Breast epithelium (tissue), 3 donors: Measurements from ENCODE around the gene TMEM260.

Source experiments
- POLR2A ChIP-seq: fragments of 450-650 bp; IDR thresholded peaks from one replicate; pipeline ENCODE4 v1.6.1; 2016; ENCODE audit warnings: antibody characterized with exemption, mild to moderate bottlenecking, moderate library complexity
- TF ChIP-seq, protein P1 (sequence below), 3 donors: fragments of 450-650 bp; IDR thresholded peaks; one replicate each; pipeline ENCODE4 v1.5.1; 2016 to 2017; ENCODE audit warnings: antibody characterized with exemption in 3 of 3, mild to moderate bottlenecking in 3 of 3, moderate library complexity in 3 of 3

DNA sequence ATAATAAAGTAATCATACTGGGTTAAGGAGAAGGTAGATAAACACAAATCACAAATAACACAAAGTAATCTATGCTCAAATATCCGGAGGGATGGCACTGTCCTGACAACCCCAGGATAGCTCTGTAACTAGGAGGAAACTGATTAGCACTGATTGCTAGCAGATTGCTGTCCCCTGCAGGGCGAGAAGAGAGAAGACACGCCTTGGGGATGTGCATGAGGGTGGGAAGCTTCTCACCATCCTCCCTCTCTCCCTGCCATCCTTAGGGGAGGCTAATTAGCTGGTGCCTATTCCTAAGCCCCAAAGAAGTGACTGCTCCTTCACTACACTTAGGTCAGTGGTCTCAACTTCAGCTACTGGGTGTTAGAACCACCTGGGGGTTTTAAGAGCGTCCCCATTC lies 27.0 kb upstream of the TMEM260 start:
- TF ChIP-seq, protein P1, sequence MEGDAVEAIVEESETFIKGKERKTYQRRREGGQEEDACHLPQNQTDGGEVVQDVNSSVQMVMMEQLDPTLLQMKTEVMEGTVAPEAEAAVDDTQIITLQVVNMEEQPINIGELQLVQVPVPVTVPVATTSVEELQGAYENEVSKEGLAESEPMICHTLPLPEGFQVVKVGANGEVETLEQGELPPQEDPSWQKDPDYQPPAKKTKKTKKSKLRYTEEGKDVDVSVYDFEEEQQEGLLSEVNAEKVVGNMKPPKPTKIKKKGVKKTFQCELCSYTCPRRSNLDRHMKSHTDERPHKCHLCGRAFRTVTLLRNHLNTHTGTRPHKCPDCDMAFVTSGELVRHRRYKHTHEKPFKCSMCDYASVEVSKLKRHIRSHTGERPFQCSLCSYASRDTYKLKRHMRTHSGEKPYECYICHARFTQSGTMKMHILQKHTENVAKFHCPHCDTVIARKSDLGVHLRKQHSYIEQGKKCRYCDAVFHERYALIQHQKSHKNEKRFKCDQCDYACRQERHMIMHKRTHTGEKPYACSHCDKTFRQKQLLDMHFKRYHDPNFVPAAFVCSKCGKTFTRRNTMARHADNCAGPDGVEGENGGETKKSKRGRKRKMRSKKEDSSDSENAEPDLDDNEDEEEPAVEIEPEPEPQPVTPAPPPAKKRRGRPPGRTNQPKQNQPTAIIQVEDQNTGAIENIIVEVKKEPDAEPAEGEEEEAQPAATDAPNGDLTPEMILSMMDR (IDR thresholded peaks at IDR 0.05): no peak
- no peak for TF ChIP-seq POLR2A
